HPDE6-E6E7 (cell line): ENCODE results near the gene ARL6IP1.
"Not testable (repeated sequence)": the region's sequence is repeated elsewhere in the genome, so short reads cannot be mapped to it uniquely, and the experiment has no call there.

Experiments
- DNase-seq: peaks from one replicate; pipeline ENCODE4 v3.0.0; 2011; ENCODE audit warnings: missing footprints; ENCODE audit errors: extremely low spot score

Gene ARL6IP1

GRCh38 chr16:18759598-18760520 is 41.5 kb downstream of the ARL6IP1 start:
- DNase-seq = not testable (repeated sequence)

GRCh38 chr16:18757960-18758660 is 43.2 kb downstream of the ARL6IP1 start:
- DNase-seq = not testable (repeated sequence)

DNA sequence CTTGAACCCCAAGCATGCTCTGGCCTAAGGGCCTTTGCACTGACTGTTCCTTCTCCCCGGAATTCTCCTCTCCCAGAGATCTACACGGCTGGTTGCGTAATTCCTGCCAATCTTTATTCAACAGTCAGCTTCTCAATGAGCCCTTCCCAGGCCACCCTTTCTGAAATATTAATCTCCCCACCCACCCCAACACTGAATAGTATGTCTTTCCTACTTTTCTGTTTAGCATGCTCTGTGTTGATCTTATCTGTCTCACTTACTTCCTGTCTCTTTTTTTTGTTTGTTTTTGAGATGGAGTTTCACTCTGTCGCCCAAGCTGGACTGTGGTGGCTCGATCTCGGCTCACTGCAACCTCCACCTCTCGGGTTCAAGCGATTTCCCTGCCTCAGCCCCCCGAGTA is 44.7 kb downstream of the ARL6IP1 start:
- DNase-seq = not testable (repeated sequence)

DNA sequence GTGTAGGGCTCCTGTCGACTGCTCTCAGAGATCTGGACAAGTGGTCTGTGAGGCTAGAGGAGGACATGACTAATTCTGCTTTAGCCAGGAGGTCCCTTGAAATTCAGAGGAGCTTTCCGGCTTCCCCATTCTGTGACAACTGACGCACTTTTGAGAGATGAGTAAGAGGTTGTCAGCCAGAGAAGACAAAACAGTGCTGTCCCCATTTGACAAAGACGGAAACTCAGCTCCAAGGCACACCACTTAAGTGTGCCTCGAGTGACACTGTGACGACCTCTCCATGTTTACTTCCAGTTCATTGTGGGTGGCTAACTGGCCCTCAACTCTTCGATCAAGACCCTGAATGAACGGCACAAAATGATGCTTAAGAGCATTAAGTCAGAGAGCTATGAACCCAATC is 58.5 kb downstream of the ARL6IP1 start:
- DNase-seq = not testable (repeated sequence)
